Loucy (cell line): ENCODE data around the gene SDR39U1.

ENCODE experiments used
- H2AFZ ChIP-seq: fragments of 200-600 bp; sonication (generic); 2 replicates; pipeline ENCODE4 v1.6.0; 2016; ENCODE audit warnings: antibody characterized with exemption, mild to moderate bottlenecking, low read length, moderate library complexity
- H3F3A ChIP-seq: fragments of 200-600 bp; 2 replicates; pipeline ENCODE4 v1.6.0; 2016; ENCODE audit warnings: antibody characterized with exemption, low read depth, mild to moderate bottlenecking
- H3K27me3 ChIP-seq: fragments of 200-600 bp; sonication (generic); 2 replicates; pipeline ENCODE4 v1.6.1; 2014; ENCODE audit warnings: low read length, mild to moderate bottlenecking; ENCODE audit not compliant: insufficient read depth, poor library complexity, severe bottlenecking
- H3K36me3 ChIP-seq: fragments of 200-600 bp; sonication (generic); 2 replicates; pipeline ENCODE4 v1.6.1; 2016; ENCODE audit warnings: low read length; ENCODE audit not compliant: insufficient read depth
- H3K4me1 ChIP-seq: fragments of 200-600 bp; sonication (generic); 2 replicates; pipeline ENCODE4 v1.5.1; 2014; ENCODE audit warnings: low read length, mild to moderate bottlenecking; ENCODE audit not compliant: insufficient read depth, poor library complexity, severe bottlenecking
- H3K4me2 ChIP-seq: fragments of 200-600 bp; sonication (generic); 2 replicates; pipeline ENCODE4 v1.6.0; 2014; ENCODE audit warnings: antibody characterized with exemption, low read length, low read depth, mild to moderate bottlenecking; ENCODE audit not compliant: poor library complexity, severe bottlenecking
- H3K4me3 ChIP-seq: fragments of 200-600 bp; sonication (generic); 2 replicates; pipeline ENCODE4 v1.5.1; 2014; ENCODE audit warnings: low read length, mild to moderate bottlenecking, mixed read lengths; ENCODE audit not compliant: poor library complexity, severe bottlenecking
- H3K79me2 ChIP-seq: fragments of 200-600 bp; sonication (generic); 2 replicates; pipeline ENCODE4 v1.6.1; 2014; ENCODE audit warnings: low read length; ENCODE audit not compliant: insufficient read depth
- H3K9ac ChIP-seq: fragments of 200-600 bp; sonication (generic); 2 replicates; pipeline ENCODE4 v1.6.0; 2014; ENCODE audit warnings: mild to moderate bottlenecking, low read depth, low read length, moderate library complexity; ENCODE audit not compliant: poor library complexity, severe bottlenecking
- H3K9me2 ChIP-seq: fragments of 200-600 bp; sonication (generic); replicated peaks from 2 replicates; pipeline ENCODE4 v1.6.1; 2016; ENCODE audit warnings: low read depth, low read length, mixed read lengths
- H3K9me3 ChIP-seq: fragments of 200-600 bp; sonication (generic); 2 replicates; pipeline ENCODE4 v1.6.1; 2014; ENCODE audit warnings: mild to moderate bottlenecking, antibody characterized with exemption, low read length, low read depth; ENCODE audit not compliant: insufficient read depth
- H4K20me1 ChIP-seq: fragments of 200-600 bp; sonication (generic); 2 replicates; pipeline ENCODE4 v1.6.0; 2014; ENCODE audit warnings: antibody characterized with exemption, low read length, mild to moderate bottlenecking; ENCODE audit not compliant: insufficient read depth, poor library complexity, severe bottlenecking
- EZH2phosphoT487 ChIP-seq: fragments of 200-600 bp; IDR thresholded peaks from 2 replicates; pipeline ENCODE4 v1.6.1; 2018; ENCODE audit warnings: antibody characterized with exemption, mild to moderate bottlenecking, moderate library complexity, borderline replicate concordance
- TF ChIP-seq, protein P1 (sequence below): fragments of 200-600 bp; sonication (generic); conservative IDR thresholded peaks from 2 replicates; pipeline ENCODE4 v1.5.1; 2014; ENCODE audit warnings: mild to moderate bottlenecking, antibody characterized with exemption, low read length

SDR39U1 gene

DNA sequence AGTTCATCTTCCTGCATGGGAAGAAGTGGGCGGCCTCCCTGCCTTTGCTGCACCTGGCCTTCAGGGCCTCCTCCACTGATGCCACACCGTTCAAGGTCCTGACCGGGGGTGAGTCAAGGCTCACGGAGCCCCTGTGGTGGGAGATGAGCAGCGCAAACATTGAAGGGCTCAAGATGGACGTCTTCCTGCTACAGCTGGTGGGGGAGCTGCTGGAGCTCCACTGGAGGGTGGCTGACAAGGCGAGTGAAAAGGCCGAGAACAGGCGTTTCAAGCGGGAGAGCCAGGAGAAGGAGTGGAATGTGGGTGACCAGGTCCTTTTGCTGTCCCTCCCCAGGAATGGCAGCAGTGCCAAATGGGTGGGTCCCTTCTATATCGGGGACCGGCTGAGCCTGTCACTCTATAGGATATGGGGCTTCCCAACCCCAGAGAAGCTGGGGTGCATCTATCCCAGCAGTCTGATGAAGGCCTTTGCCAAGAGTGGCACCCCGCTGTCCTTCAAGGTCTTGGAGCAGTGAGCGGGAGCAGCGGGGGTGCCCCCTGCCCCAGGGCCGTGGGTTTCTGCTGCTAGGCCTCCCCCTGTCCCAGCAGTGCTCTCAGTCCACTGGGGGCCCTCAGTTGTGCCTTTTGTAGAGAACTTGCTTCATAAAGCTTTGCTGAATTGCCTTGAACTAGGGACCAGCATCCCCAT, 25.5 kb downstream of the SDR39U1 start:
- Histone ChIP-seq H3K9me3 (no peaks in the 10 kb centered on the region), H3K4me2 (no peak overlapping the region), H4K20me1 (no peaks in the 10 kb centered on the region), H3K4me3 (no peak overlapping the region), H3K79me2 (no peaks in the 10 kb centered on the region), H3K27me3 (no peaks in the 10 kb centered on the region), H2AFZ (no peak overlapping the region), H3K9me2 (no peaks in the 10 kb centered on the region), H3K36me3 (peaks cover 20% of the 10 kb centered on the region; the same call in 1 of the 2 replicates), H3K4me1 (peaks cover 3% of the 10 kb centered on the region), H3K9ac (no peak overlapping the region), H3F3A (no peaks in the 10 kb centered on the region)
- TF ChIP-seq, protein P1, sequence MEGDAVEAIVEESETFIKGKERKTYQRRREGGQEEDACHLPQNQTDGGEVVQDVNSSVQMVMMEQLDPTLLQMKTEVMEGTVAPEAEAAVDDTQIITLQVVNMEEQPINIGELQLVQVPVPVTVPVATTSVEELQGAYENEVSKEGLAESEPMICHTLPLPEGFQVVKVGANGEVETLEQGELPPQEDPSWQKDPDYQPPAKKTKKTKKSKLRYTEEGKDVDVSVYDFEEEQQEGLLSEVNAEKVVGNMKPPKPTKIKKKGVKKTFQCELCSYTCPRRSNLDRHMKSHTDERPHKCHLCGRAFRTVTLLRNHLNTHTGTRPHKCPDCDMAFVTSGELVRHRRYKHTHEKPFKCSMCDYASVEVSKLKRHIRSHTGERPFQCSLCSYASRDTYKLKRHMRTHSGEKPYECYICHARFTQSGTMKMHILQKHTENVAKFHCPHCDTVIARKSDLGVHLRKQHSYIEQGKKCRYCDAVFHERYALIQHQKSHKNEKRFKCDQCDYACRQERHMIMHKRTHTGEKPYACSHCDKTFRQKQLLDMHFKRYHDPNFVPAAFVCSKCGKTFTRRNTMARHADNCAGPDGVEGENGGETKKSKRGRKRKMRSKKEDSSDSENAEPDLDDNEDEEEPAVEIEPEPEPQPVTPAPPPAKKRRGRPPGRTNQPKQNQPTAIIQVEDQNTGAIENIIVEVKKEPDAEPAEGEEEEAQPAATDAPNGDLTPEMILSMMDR, result no peak
- no peak for TF ChIP-seq EZH2phosphoT487

DNA sequence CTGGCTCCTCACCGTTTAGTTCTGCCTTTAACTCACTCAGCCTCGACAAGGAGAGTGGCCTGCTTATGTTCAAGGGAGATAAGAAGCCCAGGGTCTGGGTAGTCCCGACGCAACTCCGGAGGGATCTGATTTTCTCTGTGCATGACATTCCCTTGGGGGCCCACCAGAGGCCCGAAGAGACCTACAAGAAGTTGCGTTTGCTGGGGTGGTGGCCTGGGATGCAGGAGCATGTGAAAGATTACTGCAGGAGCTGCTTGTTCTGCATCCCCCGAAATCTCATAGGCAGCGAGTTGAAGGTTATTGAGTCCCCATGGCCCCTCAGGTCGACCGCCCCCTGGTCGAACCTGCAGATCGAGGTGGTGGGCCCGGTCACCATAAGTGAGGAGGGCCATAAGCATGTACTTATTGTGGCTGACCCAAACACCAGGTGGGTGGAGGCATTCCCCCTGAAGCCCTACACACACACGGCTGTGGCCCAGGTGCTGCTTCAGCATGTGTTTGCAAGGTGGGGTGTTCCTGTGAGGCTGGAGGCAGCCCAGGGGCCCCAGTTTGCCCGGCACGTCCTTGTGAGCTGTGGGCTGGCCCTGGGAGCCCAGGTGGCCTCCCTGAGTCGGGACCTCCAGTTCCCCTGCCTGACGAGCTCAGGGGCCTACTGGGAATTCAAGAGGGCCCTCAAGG, 26.2 kb downstream of the SDR39U1 start:
- H3K36me3 ChIP-seq, result peaks cover 20% of the 10 kb centered on the region; the same call in 1 of the 2 replicates
- no peaks in the 10 kb centered on the region for H3F3A ChIP-seq
- H4K20me1 ChIP-seq, result no peaks in the 10 kb centered on the region
- no peaks in the 10 kb centered on the region for H3K79me2 ChIP-seq
- no peak overlapping the region for H3K4me3 ChIP-seq
- H3K9ac ChIP-seq, result no peak overlapping the region
- no peaks in the 10 kb centered on the region for H3K4me1 ChIP-seq
- TF ChIP-seq EZH2phosphoT487, result no peak
- TF ChIP-seq, protein P1, result no peak
- H3K9me2 ChIP-seq, result no peaks in the 10 kb centered on the region
- no peak overlapping the region for H3K4me2 ChIP-seq
- H2AFZ ChIP-seq, result no peak overlapping the region
- no peaks in the 10 kb centered on the region for H3K27me3 ChIP-seq
- no peaks in the 10 kb centered on the region for H3K9me3 ChIP-seq

DNA sequence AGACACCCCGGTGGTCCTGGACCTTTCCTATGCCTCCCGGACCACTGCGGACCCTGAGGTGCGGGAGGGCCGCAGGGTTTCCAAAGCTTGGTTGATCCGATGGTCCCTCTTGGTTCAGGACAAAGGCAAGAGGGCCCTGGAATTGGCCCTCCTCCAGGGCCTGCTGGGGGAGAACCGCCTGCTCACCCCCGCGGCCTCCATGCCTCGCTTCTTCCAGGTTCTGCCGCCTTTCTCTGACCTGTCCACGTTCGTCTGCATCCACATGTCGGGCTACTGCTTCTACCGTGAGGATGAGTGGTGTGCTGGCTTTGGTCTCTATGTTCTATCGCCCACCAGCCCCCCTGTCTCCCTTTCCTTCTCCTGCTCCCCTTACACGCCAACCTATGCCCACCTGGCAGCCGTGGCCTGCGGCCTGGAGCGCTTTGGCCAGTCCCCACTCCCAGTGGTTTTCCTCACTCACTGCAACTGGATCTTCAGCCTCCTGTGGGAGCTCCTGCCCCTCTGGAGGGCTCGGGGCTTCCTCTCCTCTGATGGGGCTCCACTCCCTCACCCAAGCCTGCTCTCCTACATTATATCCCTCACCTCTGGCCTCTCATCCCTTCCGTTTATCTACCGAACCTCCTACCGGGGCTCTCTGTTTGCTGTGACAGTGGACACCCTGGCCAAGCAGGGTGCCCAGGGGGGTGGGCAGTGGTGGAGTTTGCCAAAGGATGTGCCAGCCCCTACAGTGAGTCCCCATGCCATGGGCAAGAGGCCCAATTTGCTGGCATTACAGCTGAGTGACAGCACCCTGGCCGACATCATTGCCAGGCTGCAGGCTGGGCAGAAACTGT, 26.9 kb downstream of the SDR39U1 start:
- Histone ChIP-seq H3K79me2 (no peaks in the 10 kb centered on the region), H3K9ac (no peak overlapping the region), H3K4me1 (no peaks in the 10 kb centered on the region), H4K20me1 (no peaks in the 10 kb centered on the region), H3K36me3 (peaks cover 20% of the 10 kb centered on the region; the same call in 1 of the 2 replicates), H3F3A (no peaks in the 10 kb centered on the region), H2AFZ (no peak overlapping the region), H3K27me3 (no peaks in the 10 kb centered on the region), H3K4me3 (no peak overlapping the region), H3K9me2 (no peaks in the 10 kb centered on the region), H3K9me3 (no peaks in the 10 kb centered on the region), H3K4me2 (no peak overlapping the region)
- TF ChIP-seq, protein P1, result no peak
- no peak for TF ChIP-seq EZH2phosphoT487
